GM19395 (cell line): ENCODE results near the gene ACBD4.

Experiments used
- ATAC-seq: cut with Tn5 transposase; IDR thresholded peaks from one replicate; pipeline ENCODE4 v1.9.1; 2021; ENCODE audit warnings: mild to moderate bottlenecking, moderate library complexity; ENCODE audit not compliant: unreplicated experiment

ACBD4 gene

DNA sequence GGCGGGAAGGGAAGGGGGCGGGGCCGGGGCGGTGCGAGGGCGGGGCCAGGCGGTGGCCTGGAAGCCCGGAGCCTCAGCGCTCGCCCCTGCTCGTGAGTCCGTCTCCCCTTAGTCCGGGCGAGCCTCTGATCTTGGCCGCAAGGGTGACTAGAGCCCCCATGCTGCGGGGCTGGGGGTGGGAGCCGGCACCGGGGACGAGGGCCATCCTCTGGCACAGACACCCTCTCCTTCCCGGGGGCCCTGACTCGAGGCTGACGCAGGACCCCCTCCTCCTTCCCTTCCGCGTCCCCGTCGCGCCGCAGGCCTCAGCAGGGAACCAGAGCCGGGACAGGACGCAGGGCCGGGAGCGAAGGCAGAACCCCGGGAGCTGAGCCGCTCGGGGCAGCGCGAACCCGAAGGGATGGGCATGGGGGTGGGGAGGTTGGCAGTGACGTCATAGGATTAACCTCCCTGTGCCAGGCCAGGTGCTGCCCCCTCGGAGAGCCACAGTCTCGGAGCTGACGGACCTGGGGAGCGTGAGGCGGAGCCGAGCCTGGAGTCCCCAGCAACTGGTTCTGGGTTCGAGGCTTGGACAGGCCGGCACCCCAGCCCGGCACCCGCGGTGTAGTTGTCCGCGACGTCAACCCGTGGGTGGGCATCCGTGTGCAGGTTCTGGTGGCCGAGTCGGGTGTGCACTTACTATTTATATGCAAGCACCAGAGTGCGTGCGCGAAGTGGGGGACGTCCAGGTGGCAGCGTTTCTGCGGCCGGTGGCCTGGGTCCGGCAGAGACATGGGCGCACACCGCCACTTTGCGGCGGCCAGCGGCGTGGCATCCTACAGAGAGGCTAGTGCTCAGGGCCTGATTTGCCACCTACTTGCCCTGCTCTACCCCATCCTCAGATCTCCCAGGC is 2.7 kb upstream of the ACBD4 start:
- no peak for ATAC-seq

DNA sequence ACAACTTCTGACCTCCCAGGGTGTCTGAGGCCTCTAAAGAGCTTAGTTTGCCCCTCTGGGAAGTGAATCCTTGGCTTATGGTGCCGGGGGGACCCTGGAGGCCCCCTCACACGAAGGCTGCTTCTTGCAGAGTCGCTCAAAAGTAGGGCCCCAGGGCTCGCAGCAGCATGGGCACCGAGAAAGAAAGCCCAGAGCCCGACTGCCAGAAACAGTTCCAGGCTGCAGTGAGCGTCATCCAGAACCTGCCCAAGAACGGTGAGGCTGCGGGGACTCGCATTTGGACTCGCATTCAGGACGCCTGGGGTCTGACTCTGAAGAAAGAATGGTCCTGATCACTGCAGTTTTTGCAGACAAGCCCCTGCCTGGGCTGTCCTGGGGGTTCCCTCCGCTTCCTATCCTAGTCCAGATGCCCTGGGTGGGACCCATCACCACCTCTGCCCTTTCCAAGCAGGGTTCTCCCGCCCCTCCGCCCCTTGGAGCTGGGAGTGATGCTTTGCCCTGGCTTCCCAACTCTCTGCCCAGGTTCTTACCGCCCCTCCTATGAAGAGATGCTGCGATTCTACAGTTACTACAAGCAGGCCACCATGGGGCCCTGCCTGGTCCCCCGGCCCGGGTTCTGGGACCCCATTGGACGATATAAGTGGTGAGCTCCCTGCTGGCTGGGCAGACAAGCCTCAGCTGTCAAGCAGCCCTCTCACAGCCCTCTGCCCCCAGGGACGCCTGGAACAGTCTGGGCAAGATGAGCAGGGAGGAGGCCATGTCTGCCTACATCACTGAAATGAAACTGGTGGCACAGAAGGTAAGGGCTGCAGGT is 698 bp downstream of the ACBD4 start:
- no peak for ATAC-seq

DNA sequence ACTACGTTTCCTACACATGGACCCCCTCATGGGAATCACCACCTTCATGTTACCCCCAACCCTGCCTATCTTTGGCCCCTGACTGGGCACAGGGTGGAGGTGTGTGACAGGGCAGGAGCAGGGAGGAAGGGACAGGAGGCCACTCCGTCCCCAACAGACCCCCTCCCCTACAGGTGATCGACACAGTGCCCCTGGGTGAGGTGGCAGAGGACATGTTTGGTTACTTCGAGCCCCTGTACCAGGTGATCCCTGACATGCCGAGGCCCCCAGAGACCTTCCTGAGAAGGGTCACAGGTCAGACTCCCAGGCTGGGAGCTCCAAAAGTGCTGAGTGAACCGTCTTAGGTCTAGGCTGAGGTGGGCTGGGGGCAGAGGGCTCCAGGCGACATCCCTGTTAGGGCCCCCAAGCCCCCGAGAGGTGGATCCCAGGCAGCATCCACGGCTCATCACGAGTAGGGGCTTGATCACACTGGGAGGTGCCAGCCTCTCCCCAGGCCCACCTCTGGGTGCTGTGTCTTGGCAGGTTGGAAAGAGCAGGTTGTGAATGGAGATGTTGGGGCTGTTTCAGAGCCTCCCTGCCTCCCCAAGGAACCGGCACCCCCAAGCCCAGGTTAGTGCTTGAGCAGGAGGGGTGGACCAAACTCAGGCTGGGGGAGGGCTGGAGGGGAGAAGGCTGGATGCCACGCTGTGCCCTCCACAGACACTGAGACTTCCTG is 1.5 kb downstream of the ACBD4 start:
- no peak for ATAC-seq

DNA sequence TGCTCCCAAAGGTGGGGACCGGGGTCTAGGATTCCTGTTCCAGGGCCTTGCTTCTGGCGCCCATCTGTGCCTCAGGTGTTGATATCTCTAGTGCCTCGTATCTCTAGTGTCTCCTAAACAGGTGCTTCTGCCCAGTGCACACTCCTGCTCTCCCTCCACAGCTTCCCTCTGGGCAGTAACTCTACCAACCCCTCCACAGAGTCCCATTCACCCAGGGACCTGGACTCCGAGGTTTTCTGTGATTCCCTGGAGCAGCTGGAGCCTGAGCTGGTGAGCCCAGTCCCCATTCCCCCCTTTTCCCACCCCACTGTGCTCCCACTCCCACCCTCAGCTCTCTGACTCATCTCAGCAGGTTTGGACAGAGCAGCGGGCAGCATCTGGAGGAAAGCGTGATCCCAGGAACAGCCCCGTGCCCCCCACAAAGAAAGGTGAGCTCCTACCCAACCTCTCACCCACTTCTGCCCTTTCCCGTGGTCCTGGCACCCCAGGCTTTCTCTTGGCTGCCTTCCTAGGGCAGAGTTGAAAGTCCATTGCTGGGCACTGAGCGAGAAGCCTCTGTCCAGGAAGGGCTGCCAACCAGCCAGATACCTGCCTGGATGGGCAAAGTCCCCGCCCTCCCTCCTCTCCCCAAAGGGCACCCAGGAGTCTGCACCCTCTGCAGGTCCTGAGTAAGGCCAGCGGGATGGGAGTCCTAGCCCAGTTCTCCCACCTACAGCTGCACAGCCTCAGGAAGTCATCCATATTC is 2.2 kb downstream of the ACBD4 start:
- no peak for ATAC-seq

DNA sequence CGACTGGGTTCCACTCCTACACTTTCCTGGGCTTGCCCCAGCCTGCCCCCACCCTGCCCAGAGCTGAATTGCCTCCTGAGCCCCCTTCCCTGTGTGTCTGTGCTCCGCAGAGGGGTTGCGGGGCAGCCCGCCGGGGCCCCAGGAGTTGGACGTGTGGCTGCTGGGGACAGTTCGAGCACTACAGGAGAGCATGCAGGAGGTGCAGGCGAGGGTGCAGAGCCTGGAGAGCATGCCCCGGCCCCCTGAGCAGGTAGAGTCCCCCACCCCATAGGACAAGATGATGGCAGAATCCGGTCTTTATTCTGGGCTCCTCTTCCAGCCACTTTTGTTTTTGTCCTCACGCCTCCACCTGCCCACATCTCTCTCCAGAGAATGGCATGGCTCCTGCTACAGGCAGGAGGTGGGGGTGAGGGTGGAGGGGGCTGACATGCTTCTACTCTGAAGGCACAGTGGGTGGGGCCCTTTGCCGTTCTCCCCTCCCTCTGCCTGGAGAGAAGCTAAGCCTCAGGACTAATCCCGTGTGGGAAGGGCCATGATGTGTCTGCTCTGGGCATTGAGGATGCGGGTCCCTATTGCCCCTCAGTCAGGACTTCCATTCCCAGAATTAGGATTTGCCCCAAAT is 3.5 kb downstream of the ACBD4 start:
- no peak for ATAC-seq

DNA sequence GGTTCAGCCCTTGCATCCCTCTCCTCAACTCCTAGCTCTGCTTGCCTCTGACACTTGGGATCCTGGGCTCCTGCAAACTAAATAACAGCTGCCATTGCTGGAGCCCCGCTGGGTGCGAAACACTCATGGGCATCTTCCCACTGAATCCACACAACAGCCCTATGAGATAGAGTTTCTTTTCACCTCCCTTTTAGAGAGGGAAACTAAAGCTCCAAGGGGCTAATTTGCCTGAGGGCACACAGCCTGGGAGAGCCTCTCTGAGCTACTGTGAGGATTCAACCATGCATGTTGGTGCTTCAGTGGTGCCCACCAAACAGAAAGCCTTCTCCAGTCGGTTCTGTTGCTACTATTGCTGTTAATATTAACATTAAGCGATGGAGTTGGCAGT is 4.0 kb downstream of the ACBD4 start:
- no peak for ATAC-seq

DNA sequence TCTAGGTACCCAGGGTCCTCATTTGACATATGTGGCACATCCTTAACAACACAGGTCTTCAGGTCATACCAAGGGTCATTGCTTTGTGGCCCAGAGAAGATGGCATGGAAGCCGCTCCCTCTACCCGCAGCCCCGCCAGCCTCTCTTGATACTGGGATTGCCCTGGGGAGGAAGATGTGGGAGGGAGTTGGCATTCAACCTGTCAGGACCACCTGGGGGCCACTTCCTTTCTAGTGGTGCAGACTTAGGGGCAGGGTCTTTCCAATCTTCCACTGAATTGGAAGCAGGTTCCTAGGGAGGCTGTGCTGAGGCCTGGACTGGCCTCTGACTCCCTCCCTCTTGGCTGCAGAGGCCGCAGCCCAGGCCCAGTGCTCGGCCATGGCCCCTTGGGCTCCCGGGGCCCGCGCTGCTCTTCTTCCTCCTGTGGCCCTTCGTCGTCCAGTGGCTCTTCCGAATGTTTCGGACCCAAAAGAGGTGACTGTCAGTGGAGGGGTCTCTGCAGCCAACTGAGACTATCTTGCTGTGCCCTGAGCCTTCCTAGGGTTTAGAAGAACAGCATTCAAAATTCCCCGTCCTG is 7.7 kb downstream of the ACBD4 start:
- ATAC-seq, result no peak

DNA sequence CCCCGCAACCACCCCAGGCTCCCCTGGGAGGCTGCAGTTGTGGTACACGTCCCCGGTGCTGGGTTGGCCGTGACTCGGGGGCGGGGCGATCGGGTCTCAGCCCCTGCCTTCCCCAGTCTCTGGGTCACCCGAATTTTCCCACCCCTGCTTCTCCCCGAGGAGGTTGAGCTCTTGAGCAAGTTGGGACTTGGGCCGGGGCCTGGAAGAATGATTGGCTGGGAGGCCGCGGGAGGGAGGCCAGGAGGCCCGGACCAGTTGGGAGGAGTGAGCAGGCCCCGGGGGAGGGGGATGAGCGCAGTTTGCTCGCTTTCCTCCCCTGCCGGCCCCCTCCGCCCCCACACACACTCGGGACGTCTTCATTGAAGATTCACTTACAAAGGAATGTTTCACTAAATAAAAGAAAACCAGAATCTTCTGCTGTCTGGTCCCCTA is 8.3 kb downstream of the ACBD4 start:
- no peak for ATAC-seq

DNA sequence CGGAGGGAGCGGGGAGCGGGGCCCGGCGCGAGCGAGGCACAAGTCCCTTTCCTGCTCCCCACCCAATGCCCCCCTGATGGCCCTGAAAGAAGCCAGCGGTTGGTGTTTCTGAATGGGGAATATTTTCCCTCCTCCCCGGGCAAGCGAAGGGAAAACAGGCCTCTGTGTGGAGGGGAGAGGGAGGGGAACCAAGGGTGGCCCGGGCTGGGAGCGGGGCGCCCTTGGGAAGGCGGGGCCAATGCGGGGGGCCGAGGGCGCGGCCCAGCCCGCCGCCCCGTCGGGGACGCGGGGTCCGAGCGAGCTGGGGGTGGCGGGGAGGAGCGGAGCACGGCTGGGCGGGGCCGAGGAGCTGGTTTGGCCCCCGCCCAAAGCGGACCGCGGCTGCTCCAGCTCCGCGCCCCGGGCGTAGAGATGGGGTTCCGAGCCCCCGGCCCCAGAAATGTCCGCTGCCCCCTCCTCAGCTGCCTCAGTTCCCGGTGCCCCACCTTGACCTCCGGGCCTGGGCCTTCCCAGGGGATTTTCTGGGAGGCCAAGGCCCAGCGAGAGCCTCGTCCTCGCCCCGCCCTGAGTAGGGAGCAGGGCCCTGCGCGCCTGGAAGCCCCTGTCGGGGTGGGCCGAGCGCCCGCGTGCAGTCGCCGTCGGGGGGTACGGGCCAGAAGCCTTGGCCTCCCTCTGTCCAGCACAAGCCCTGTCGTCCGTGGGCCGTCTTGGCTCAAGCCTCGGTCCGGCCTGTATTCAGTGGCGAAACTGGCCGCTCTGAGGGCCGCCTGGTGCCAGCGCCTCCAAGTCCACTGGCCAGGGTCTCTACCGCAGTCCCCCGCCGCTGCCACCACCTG is 8.9 kb downstream of the ACBD4 start:
- no peak for ATAC-seq

DNA sequence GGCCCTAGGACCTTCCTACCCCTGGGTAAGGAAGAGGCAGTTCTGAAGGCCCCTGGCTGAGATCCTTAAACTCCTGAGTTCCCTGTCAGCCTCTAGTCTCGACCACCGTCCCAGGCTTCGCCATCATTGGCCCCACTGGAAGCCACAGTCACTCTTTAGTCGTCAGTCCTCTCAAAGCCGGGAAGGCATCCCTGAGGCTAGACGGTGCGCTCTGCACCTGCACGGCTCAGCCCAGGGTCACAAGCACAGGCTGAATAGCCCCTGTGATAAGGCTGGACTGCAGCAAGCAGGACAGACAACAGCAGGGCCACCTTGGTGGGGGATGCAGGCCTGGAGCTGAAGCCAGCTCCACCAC is 9.5 kb downstream of the ACBD4 start:
- ATAC-seq, result no peak

DNA sequence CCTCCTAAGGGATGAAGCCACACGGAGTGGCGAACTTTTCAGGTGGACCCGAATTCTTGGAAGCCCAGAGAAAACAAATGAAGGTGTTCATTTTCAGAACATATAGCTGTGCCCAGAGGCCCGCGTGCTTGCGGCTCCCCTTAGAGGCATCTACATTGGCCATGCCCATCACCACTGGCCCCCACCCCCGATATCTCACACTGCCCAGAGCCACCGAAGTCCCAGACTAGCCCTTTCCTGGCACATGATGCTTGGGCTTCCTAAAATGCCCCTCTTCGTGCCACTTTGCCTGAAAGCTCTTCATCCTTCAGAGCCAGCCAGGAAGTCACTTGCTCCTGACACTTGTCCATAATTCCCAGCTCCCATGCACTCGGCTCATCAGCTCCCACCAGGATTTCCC is 10.7 kb downstream of the ACBD4 start:
- ATAC-seq, result no peak

DNA sequence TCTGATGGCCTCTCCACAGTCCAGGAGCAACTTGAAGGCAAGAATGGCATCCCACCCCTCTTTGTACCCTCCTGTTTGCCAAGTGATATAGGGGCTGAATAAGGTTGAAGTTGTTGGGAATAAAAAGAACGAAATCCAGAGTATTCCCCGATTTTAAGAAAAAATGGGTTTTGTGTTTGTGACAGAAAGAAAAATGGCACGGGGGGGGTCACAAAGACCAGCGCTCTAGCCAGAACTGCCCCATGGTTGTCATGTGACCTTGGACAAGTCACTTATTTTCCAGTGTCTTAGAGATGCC is 11.1 kb downstream of the ACBD4 start:
- ATAC-seq, result no peak

DNA sequence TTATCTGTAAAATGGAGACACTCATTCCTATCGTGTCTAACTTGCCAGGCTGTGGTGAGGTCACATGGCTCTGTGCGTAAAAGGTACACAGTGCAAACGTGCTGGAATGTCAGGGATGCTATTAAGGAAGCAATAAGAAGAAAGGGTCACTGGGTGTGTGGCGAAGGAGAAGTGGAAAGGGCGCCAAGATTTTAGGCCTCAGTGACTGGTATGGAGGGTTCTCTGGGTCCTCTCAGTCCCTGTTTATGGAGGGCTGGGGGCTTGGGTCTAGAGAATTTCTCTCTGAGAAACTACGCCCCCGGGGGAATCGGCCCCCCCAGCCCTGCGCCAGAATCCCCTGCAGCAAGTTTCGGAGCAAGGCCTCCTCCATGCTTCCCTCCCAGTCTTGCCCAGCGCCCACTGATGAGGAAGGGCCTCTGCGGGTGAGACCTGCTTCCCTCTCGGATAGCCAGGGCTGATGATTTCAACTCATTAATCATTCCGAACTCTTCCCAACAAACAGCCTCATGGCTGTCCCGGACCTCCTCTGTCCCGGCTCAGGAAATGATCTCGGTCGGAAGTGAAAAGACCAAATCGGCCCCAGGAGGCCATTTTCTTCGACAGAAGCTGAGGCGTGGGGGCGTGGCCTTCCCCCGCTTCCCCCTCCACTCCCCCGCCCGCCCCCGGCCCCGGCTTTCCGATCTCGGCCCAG is 11.5 kb downstream of the ACBD4 start:
- no peak for ATAC-seq

DNA sequence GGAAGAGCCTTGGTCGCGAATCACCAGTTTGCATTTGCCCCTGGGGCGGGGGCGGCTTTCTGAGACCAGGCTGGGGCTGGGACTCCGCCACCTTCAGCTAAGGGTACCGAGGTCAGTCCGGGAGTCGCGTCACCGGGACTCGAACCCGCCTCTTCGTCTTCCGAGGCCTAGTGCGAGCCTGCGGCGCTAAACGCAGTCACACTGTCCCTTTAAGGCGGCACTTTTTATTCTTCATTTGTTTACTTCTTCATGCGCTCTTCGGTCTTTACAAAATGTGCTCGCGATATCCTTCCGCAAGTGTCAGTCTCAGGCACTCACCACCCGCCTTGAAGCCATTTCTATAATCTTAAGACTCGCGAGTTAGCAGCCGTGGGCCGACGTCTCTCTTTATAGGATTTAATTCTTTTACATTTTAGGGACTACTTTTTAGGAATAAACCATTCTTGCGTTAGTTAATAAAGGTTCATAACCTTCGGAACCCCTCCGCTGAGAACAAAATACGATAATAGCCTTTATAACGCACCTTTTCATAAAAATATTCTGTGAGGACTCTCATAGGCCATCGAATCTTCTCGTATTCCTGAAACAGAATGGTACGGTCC is 12.2 kb downstream of the ACBD4 start:
- no peak for ATAC-seq

DNA sequence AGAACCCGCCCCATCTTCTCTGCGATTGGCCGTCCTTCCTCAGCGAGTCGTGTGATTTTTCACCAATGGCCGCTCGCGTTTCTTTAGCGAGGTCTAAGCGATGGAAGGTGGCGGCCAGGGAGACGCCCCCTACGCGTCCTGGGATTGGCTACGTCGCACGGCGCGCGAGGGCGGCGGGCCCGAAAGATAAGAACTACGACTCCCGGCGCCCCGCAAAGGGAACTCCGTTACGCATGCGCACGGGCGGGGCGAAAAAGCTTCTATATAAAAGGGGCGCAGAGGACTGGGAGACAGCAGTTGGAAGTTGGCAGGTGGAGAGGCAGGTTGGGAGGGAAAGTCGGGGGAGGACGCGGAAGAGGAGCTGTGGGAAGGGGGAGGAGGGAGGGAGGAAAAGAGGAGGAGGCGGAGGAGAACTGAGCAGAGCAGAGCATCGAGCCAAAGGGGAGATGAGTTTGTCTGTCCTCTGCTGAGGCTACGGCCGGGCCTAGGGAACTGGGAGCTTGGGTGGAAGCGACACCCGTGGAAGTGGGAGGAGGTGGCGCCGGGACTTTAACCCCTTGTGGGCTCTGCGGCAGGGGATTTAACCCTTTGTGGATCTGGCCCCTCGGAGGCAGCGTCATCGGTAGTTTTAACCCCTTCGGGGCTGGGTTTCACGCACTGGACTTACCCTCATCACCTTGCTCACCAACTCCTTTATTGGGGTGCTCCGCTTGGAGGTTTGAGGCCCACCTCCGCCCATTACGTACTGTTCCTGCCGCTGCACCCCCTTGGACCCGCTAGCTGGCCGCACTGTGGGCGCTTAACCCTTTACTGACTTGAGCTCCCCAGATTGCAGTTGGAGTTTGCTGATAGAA is 12.9 kb downstream of the ACBD4 start, which contains the start of gene HEXIM1:
TSS of gene HEXIM1 (plus strand) at position 293 of the 854 bp plus-strand sequence. CDS start 716 bp downstream, outside the sequence.
- ATAC-seq, result peak; percentile 52

DNA sequence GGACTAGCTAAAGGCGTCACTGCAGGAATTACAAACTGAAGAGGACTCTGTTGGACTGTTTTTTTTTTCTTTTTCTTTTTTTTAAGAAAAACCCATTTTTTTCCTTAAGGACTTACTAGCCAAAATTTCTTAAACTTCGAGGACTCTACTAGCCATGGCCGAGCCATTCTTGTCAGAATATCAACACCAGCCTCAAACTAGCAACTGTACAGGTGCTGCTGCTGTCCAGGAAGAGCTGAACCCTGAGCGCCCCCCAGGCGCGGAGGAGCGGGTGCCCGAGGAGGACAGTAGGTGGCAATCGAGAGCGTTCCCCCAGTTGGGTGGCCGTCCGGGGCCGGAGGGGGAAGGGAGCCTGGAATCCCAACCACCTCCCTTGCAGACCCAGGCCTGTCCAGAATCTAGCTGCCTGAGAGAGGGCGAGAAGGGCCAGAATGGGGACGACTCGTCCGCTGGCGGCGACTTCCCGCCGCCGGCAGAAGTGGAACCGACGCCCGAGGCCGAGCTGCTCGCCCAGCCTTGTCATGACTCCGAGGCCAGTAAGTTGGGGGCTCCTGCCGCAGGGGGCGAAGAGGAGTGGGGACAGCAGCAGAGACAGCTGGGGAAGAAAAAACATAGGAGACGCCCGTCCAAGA is 13.7 kb downstream of the ACBD4 start:
- ATAC-seq, result no peak
